HCT116 (cell line): ENCODE results near the gene HAPLN3.

Experiments used
- CEBPB ChIP-seq: IDR thresholded peaks from 2 replicates; pipeline ENCODE4 v1.6.1; 2012; ENCODE audit warnings: low read depth
- EZH2 ChIP-seq: fragments of 200-600 bp; sonication (generic); IDR thresholded peaks from 2 replicates; pipeline ENCODE4 v1.6.1; 2017; ENCODE audit warnings: antibody characterized with exemption, mixed run types
- MAX ChIP-seq: IDR thresholded peaks from 2 replicates; pipeline ENCODE4 v1.6.1; 2012
- POLR2A ChIP-seq: IDR thresholded peaks from 2 replicates; pipeline ENCODE4 v1.7.0; 2011; ENCODE audit warnings: borderline replicate concordance; ENCODE audit not compliant: insufficient read depth, insufficient read length; ENCODE audit errors: extremely low read depth
- SP1 ChIP-seq: IDR thresholded peaks from 2 replicates; pipeline ENCODE4 v1.6.1; 2012; ENCODE audit warnings: low read depth
- TF ChIP-seq, protein P1 (sequence below), 3 experiments: fragments of 200-600 bp in 1 of 3; sonication (generic) in 1 of 3; IDR thresholded peaks in 2 of 3; conservative IDR thresholded peaks in 1 of 3; 2 replicates each; pipeline ENCODE4 v1.5.1; 2012 to 2017; ENCODE audit warnings: low read depth in 2 of 3, low read length in 2 of 3, antibody characterized with exemption in 1 of 3, borderline replicate concordance in 1 of 3, control low read depth in 1 of 3, mild to moderate bottlenecking in 1 of 3, mixed read lengths in 1 of 3, mixed run types in 1 of 3, moderate library complexity in 1 of 3; ENCODE audit not compliant: insufficient read depth in 1 of 3
- TF ChIP-seq, protein P2 (sequence below): IDR thresholded peaks from 2 replicates; pipeline ENCODE4 v1.6.1; 2012; ENCODE audit warnings: low read depth

GRCh38 chr15:88838667-88839066 is 56.7 kb downstream of the HAPLN3 start:
- no peak for TF ChIP-seq SP1
- no peak for TF ChIP-seq POLR2A
- no peak for TF ChIP-seq MAX
- TF ChIP-seq CEBPB: no peak
- TF ChIP-seq, protein P1, sequence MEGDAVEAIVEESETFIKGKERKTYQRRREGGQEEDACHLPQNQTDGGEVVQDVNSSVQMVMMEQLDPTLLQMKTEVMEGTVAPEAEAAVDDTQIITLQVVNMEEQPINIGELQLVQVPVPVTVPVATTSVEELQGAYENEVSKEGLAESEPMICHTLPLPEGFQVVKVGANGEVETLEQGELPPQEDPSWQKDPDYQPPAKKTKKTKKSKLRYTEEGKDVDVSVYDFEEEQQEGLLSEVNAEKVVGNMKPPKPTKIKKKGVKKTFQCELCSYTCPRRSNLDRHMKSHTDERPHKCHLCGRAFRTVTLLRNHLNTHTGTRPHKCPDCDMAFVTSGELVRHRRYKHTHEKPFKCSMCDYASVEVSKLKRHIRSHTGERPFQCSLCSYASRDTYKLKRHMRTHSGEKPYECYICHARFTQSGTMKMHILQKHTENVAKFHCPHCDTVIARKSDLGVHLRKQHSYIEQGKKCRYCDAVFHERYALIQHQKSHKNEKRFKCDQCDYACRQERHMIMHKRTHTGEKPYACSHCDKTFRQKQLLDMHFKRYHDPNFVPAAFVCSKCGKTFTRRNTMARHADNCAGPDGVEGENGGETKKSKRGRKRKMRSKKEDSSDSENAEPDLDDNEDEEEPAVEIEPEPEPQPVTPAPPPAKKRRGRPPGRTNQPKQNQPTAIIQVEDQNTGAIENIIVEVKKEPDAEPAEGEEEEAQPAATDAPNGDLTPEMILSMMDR (IDR thresholded peaks at IDR 0.05 in 2 of 3, conservative IDR thresholded peaks at IDR 0.05 in 1 of 3; ENCODE audit: borderline replicate concordance in 1 of 3, insufficient read depth in 1 of 3, low read depth in 2 of 3, low read length in 2 of 3): no peak
- TF ChIP-seq, protein P2, sequence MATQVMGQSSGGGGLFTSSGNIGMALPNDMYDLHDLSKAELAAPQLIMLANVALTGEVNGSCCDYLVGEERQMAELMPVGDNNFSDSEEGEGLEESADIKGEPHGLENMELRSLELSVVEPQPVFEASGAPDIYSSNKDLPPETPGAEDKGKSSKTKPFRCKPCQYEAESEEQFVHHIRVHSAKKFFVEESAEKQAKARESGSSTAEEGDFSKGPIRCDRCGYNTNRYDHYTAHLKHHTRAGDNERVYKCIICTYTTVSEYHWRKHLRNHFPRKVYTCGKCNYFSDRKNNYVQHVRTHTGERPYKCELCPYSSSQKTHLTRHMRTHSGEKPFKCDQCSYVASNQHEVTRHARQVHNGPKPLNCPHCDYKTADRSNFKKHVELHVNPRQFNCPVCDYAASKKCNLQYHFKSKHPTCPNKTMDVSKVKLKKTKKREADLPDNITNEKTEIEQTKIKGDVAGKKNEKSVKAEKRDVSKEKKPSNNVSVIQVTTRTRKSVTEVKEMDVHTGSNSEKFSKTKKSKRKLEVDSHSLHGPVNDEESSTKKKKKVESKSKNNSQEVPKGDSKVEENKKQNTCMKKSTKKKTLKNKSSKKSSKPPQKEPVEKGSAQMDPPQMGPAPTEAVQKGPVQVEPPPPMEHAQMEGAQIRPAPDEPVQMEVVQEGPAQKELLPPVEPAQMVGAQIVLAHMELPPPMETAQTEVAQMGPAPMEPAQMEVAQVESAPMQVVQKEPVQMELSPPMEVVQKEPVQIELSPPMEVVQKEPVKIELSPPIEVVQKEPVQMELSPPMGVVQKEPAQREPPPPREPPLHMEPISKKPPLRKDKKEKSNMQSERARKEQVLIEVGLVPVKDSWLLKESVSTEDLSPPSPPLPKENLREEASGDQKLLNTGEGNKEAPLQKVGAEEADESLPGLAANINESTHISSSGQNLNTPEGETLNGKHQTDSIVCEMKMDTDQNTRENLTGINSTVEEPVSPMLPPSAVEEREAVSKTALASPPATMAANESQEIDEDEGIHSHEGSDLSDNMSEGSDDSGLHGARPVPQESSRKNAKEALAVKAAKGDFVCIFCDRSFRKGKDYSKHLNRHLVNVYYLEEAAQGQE: no peak
- no peak for TF ChIP-seq EZH2
